IPS-18c (cell line): ENCODE results near the gene GREB1.

Experiments used
- H3K4me3 ChIP-seq: 2 replicates; pipeline ENCODE4 v1.7.0; 2013; ENCODE audit warnings: low read depth, mild to moderate bottlenecking, low read length, moderate library complexity; ENCODE audit not compliant: insufficient read depth
- H3K9me3 ChIP-seq: one replicate; pipeline ENCODE4 v1.6.1; 2013; ENCODE audit warnings: mild to moderate bottlenecking, low read length, moderate library complexity; ENCODE audit not compliant: control insufficient read depth, insufficient read depth

GREB1 gene

GRCh38 chr2:11505652-11506610, 27.9 kb upstream of the GREB1 start:
- no peaks in the 10 kb centered on the region for H3K9me3 ChIP-seq
- H3K4me3 ChIP-seq = no peak overlapping the region

GRCh38 chr2:11506611-11506969, 27.3 kb upstream of the GREB1 start:
- Histone ChIP-seq H3K9me3 (no peaks in the 10 kb centered on the region), H3K4me3 (no peak overlapping the region)

- Histone ChIP-seq H3K9me3 (no peaks in the 10 kb centered on the region), H3K4me3 (no peak overlapping the region)
These were observed 26.3 kb upstream of the GREB1 start for GRCh38 chr2:11507517-11507916.

- H3K9me3 ChIP-seq = no peaks in the 10 kb centered on the region
- H3K4me3 ChIP-seq = no peak overlapping the region
These were observed 25.6 kb upstream of the GREB1 start for GRCh38 chr2:11508279-11508678.

GRCh38 chr2:11509657-11510360, 24.0 kb upstream of the GREB1 start:
- Histone ChIP-seq H3K4me3 (no peak overlapping the region), H3K9me3 (no peaks in the 10 kb centered on the region)

GRCh38 chr2:11512431-11512830, 21.4 kb upstream of the GREB1 start:
- H3K9me3 ChIP-seq = no peaks in the 10 kb centered on the region
- no peak overlapping the region for H3K4me3 ChIP-seq

- no peak overlapping the region for H3K4me3 ChIP-seq
- H3K9me3 ChIP-seq = no peaks in the 10 kb centered on the region
These were observed 20.5 kb upstream of the GREB1 start for GRCh38 chr2:11513319-11513718.

- Histone ChIP-seq H3K4me3 (no peak overlapping the region), H3K9me3 (no peaks in the 10 kb centered on the region)
These were observed 19.6 kb upstream of the GREB1 start for GRCh38 chr2:11514081-11514730.

GRCh38 chr2:11514904-11515303, 18.9 kb upstream of the GREB1 start:
- no peak overlapping the region for H3K4me3 ChIP-seq
- no peaks in the 10 kb centered on the region for H3K9me3 ChIP-seq

- H3K9me3 ChIP-seq = no peaks in the 10 kb centered on the region
These were observed 18.3 kb upstream of the GREB1 start for GRCh38 chr2:11515490-11515981.

GRCh38 chr2:11516984-11517648, 16.7 kb upstream of the GREB1 start:
- H3K4me3 ChIP-seq = no peak overlapping the region
- H3K9me3 ChIP-seq = no peaks in the 10 kb centered on the region

More at GRCh38 chr2:11515490-11515981, 18.3 kb upstream of the GREB1 start:
- H3K4me3 ChIP-seq = no peak overlapping the region

- H3K9me3 ChIP-seq = no peaks in the 10 kb centered on the region
- H3K4me3 ChIP-seq = no peak overlapping the region
These were observed 15.9 kb upstream of the GREB1 start for GRCh38 chr2:11517906-11518305.

- Histone ChIP-seq H3K9me3 (no peaks in the 10 kb centered on the region), H3K4me3 (no peak overlapping the region)
These were observed 13.7 kb upstream of the GREB1 start for GRCh38 chr2:11520092-11520693.

GRCh38 chr2:11521775-11522174, 12.1 kb upstream of the GREB1 start:
- Histone ChIP-seq H3K9me3 (no peaks in the 10 kb centered on the region), H3K4me3 (no peak overlapping the region)

GRCh38 chr2:11524470-11524869, 9.4 kb upstream of the GREB1 start:
- no peaks in the 10 kb centered on the region for H3K9me3 ChIP-seq
- no peak overlapping the region for H3K4me3 ChIP-seq

- Histone ChIP-seq H3K4me3 (no peak overlapping the region), H3K9me3 (no peaks in the 10 kb centered on the region)
These were observed 8.1 kb upstream of the GREB1 start for GRCh38 chr2:11525762-11526161.

GRCh38 chr2:11527001-11527400, 6.8 kb upstream of the GREB1 start:
- Histone ChIP-seq H3K9me3 (no peaks in the 10 kb centered on the region), H3K4me3 (no peak overlapping the region)
